Esophagus squamous epithelium (tissue), 4 donors: Measurements from ENCODE around the gene PARD3B.

Source experiments
- CTCF ChIP-seq, 6 experiments: fragments of 450-650 bp in 4 of 6; fragments of 200-600 bp in 2 of 6; sonication (generic) in 2 of 6; IDR thresholded peaks; one replicate each; pipeline ENCODE4 v1.5.1; 2016 to 2019; ENCODE audit warnings: antibody characterized with exemption in 6 of 6, mild to moderate bottlenecking in 4 of 6, moderate library complexity in 4 of 6
- POLR2A ChIP-seq, 4 donors: fragments of 450-650 bp; IDR thresholded peaks; one replicate each; pipeline ENCODE4 v1.6.1; 2017; ENCODE audit warnings: antibody characterized with exemption in 4 of 4, mild to moderate bottlenecking in 4 of 4, moderate library complexity in 3 of 4

- TF ChIP-seq CTCF (IDR thresholded peaks at IDR 0.05) (no peak), POLR2A (IDR thresholded peaks at IDR 0.05) (no peak)
Measured at GRCh38 chr2:205161156-205161839, 616.0 kb downstream of the PARD3B start.
